Measurements from ENCODE around the gene ACTMAP. TPM values are rescaled to one million over a fixed set of nuclear protein-coding genes. Genes with fewer than 3 reads are reported as not detected.

ACTMAP gene
- total RNA-seq, 1 donor from 2014 or later: 1.9 TPM

- Mint-ChIP-seq H3K27me3 (ENCODE audit: insufficient read depth, low read depth) (peaks cover 3% of the 10 kb centered on the region), H3K27ac (no peak overlapping the region), H3K36me3 (peaks cover under 1% of the 10 kb centered on the region), H3K4me3 (no peak overlapping the region), H3K4me1 (peaks cover 38% of the 10 kb centered on the region), H3K9me3 (no peaks in the 10 kb centered on the region)
- peaks cover 38% of the 10 kb centered on the region for H3K79me2 ChIP-seq (ENCODE audit: low read depth)
- H2AFZ ChIP-seq (replicated peaks): no peak overlapping the region
- no peak for TF ChIP-seq EZH2phosphoT487 (IDR thresholded peaks at IDR 0.05)
- no peak for TF ChIP-seq EZH2 (IDR thresholded peaks at IDR 0.05)
- TF ChIP-seq CTCF (IDR thresholded peaks at IDR 0.05): no peak
- no peak overlapping the region for H3K4me2 ChIP-seq
- no peaks in the 10 kb centered on the region for H3K27me3 ChIP-seq
- H3K27ac ChIP-seq: no peak overlapping the region
- no peaks in the 10 kb centered on the region for H3K36me3 ChIP-seq
- no peaks in the 10 kb centered on the region for H3K9me3 ChIP-seq (ENCODE audit: low read depth)
- no peak for DNase-seq (ENCODE audit: low spot score)
- H4K20me1 ChIP-seq (ENCODE audit: low read depth): peaks cover 4% of the 10 kb centered on the region
- no peak overlapping the region for H3K9ac ChIP-seq
- H3F3A ChIP-seq (ENCODE audit: low read depth): peaks cover 9% of the 10 kb centered on the region
- peaks cover 14% of the 10 kb centered on the region for H3K4me1 ChIP-seq
- H3K4me3 ChIP-seq: no peak overlapping the region
Measured at GRCh38 chr19:40747536-40747935, 2.7 kb downstream of the ACTMAP start.

GRCh38 chr19:40745402-40745780 is 4.9 kb downstream of the ACTMAP start:
- Histone ChIP-seq H3K27me3 (no peaks in the 10 kb centered on the region), H3K9ac (no peak overlapping the region), H3K4me2 (no peak overlapping the region), H3K4me1 (peaks cover 8% of the 10 kb centered on the region), H3K9me3 (ENCODE audit: low read depth) (no peaks in the 10 kb centered on the region), H2AFZ (replicated peaks) (no peak overlapping the region), H4K20me1 (ENCODE audit: low read depth) (no peaks in the 10 kb centered on the region), H3F3A (ENCODE audit: low read depth) (peaks cover 2% of the 10 kb centered on the region), H3K79me2 (ENCODE audit: low read depth) (peaks cover 23% of the 10 kb centered on the region), H3K27ac (no peak overlapping the region), H3K36me3 (no peaks in the 10 kb centered on the region), H3K4me3 (no peak overlapping the region)
- Mint-ChIP-seq H3K36me3 (peaks cover 3% of the 10 kb centered on the region), H3K27me3 (ENCODE audit: insufficient read depth, low read depth) (peaks cover 2% of the 10 kb centered on the region), H3K4me3 (no peak overlapping the region), H3K9me3 (no peaks in the 10 kb centered on the region), H3K27ac (no peak overlapping the region), H3K4me1 (peaks cover 25% of the 10 kb centered on the region)
- DNase-seq (ENCODE audit: low spot score): no peak
- no peak for TF ChIP-seq EZH2 (IDR thresholded peaks at IDR 0.05)
- no peak for TF ChIP-seq CTCF (IDR thresholded peaks at IDR 0.05)
- TF ChIP-seq EZH2phosphoT487 (IDR thresholded peaks at IDR 0.05): no peak

- Histone ChIP-seq H3K27me3 (no peaks in the 10 kb centered on the region), H3K36me3 (no peaks in the 10 kb centered on the region), H3K79me2 (ENCODE audit: low read depth) (peaks cover 20% of the 10 kb centered on the region), H2AFZ (replicated peaks) (no peak overlapping the region), H4K20me1 (ENCODE audit: low read depth) (no peaks in the 10 kb centered on the region), H3K4me3 (no peak overlapping the region), H3K4me2 (no peak overlapping the region), H3K27ac (no peak overlapping the region), H3K9ac (peak overlapping the region; percentile 7), H3K9me3 (ENCODE audit: low read depth) (no peaks in the 10 kb centered on the region), H3K4me1 (peaks cover 8% of the 10 kb centered on the region), H3F3A (ENCODE audit: low read depth) (peaks cover 4% of the 10 kb centered on the region)
- TF ChIP-seq EZH2 (IDR thresholded peaks at IDR 0.05) (no peak), EZH2phosphoT487 (IDR thresholded peaks at IDR 0.05) (no peak), CTCF (IDR thresholded peaks at IDR 0.05) (peak; percentile 27)
- DNase-seq (ENCODE audit: low spot score): peak; percentile 34
- peaks cover 19% of the 10 kb centered on the region for H3K4me1 Mint-ChIP-seq
- peaks cover 3% of the 10 kb centered on the region for H3K36me3 Mint-ChIP-seq
- no peak overlapping the region for H3K27ac Mint-ChIP-seq
- H3K9me3 Mint-ChIP-seq: no peaks in the 10 kb centered on the region
- no peak overlapping the region for H3K4me3 Mint-ChIP-seq
- peaks cover 2% of the 10 kb centered on the region for H3K27me3 Mint-ChIP-seq (ENCODE audit: insufficient read depth, low read depth)
Measured at GRCh38 chr19:40744554-40745401, 5.5 kb downstream of the ACTMAP start.
